ENCODE results near the gene CYP39A1. TPM values are rescaled to one million over a fixed set of nuclear protein-coding genes. Genes with fewer than 3 reads are reported as not detected.

CYP39A1 gene
- total RNA-seq, 2 donors from 2014 or later: not detected

- Mint-ChIP-seq H3K4me3 (no peak overlapping the region), H3K4me1 (no peaks in the 10 kb centered on the region), H3K9me3 (no peaks in the 10 kb centered on the region), H3K36me3 (ENCODE audit: low read depth) (no peaks in the 10 kb centered on the region), H3K27me3 (peaks cover 13% of the 10 kb centered on the region), H3K27ac (no peak overlapping the region)
- ATAC-seq (replicated peaks): no peak
These were observed 65.7 kb downstream of the CYP39A1 start for GRCh38 chr6:46586906-46587305.

- Mint-ChIP-seq H3K4me3 (no peak overlapping the region), H3K27me3 (peaks cover 13% of the 10 kb centered on the region), H3K27ac (no peak overlapping the region), H3K9me3 (no peaks in the 10 kb centered on the region), H3K4me1 (no peaks in the 10 kb centered on the region), H3K36me3 (ENCODE audit: low read depth) (no peaks in the 10 kb centered on the region)
- ATAC-seq (replicated peaks): no peak
These were observed 68.0 kb downstream of the CYP39A1 start for GRCh38 chr6:46584586-46584985.

GRCh38 chr6:46583721-46584120 is 68.9 kb downstream of the CYP39A1 start:
- Mint-ChIP-seq H3K4me3 (no peak overlapping the region), H3K4me1 (no peaks in the 10 kb centered on the region), H3K9me3 (no peaks in the 10 kb centered on the region), H3K27ac (no peak overlapping the region), H3K36me3 (ENCODE audit: low read depth) (no peaks in the 10 kb centered on the region), H3K27me3 (peaks cover 16% of the 10 kb centered on the region)
- ATAC-seq (replicated peaks): no peak

- no peak overlapping the region for H3K4me3 Mint-ChIP-seq
- H3K27me3 Mint-ChIP-seq: peaks cover 11% of the 10 kb centered on the region
- no peaks in the 10 kb centered on the region for H3K4me1 Mint-ChIP-seq
- H3K27ac Mint-ChIP-seq: no peak overlapping the region
- ATAC-seq (replicated peaks): no peak
- no peaks in the 10 kb centered on the region for H3K36me3 Mint-ChIP-seq (ENCODE audit: low read depth)
- H3K9me3 Mint-ChIP-seq: no peaks in the 10 kb centered on the region
These were observed 69.5 kb downstream of the CYP39A1 start for GRCh38 chr6:46583081-46583480.

GRCh38 chr6:46581459-46582177 is 71.0 kb downstream of the CYP39A1 start:
- peaks cover 18% of the 10 kb centered on the region for H3K27me3 Mint-ChIP-seq
- ATAC-seq (replicated peaks): no peak
- H3K4me1 Mint-ChIP-seq: no peaks in the 10 kb centered on the region
- H3K36me3 Mint-ChIP-seq (ENCODE audit: low read depth): no peaks in the 10 kb centered on the region
- no peak overlapping the region for H3K4me3 Mint-ChIP-seq
- peaks cover 4% of the 10 kb centered on the region for H3K9me3 Mint-ChIP-seq
- no peak overlapping the region for H3K27ac Mint-ChIP-seq

- H3K27ac Mint-ChIP-seq: no peak overlapping the region
- ATAC-seq (replicated peaks): no peak
- H3K27me3 Mint-ChIP-seq: peaks cover 39% of the 10 kb centered on the region
- peaks cover 12% of the 10 kb centered on the region for H3K9me3 Mint-ChIP-seq
- H3K4me3 Mint-ChIP-seq: no peak overlapping the region
- H3K36me3 Mint-ChIP-seq (ENCODE audit: low read depth): no peaks in the 10 kb centered on the region
- no peaks in the 10 kb centered on the region for H3K4me1 Mint-ChIP-seq
These were observed 77.1 kb downstream of the CYP39A1 start for GRCh38 chr6:46575530-46575929.

- no peak overlapping the region for H3K27ac Mint-ChIP-seq
- no peak for ATAC-seq (replicated peaks)
- H3K9me3 Mint-ChIP-seq: peaks cover 12% of the 10 kb centered on the region
- no peak overlapping the region for H3K4me3 Mint-ChIP-seq
- no peaks in the 10 kb centered on the region for H3K4me1 Mint-ChIP-seq
- peaks cover 47% of the 10 kb centered on the region for H3K27me3 Mint-ChIP-seq
- H3K36me3 Mint-ChIP-seq (ENCODE audit: low read depth): no peaks in the 10 kb centered on the region
These were observed 79.5 kb downstream of the CYP39A1 start for GRCh38 chr6:46573140-46573539.

GRCh38 chr6:46565531-46565930 is 87.1 kb downstream of the CYP39A1 start:
- H3K27ac Mint-ChIP-seq: no peak overlapping the region
- no peaks in the 10 kb centered on the region for H3K36me3 Mint-ChIP-seq (ENCODE audit: low read depth)
- ATAC-seq (replicated peaks): no peak
- H3K9me3 Mint-ChIP-seq: no peaks in the 10 kb centered on the region
- H3K4me1 Mint-ChIP-seq: no peaks in the 10 kb centered on the region
- peaks cover 22% of the 10 kb centered on the region for H3K27me3 Mint-ChIP-seq
- no peak overlapping the region for H3K4me3 Mint-ChIP-seq

- H3K4me3 Mint-ChIP-seq: no peak overlapping the region
- ATAC-seq (replicated peaks): no peak
- H3K36me3 Mint-ChIP-seq (ENCODE audit: low read depth): no peaks in the 10 kb centered on the region
- H3K4me1 Mint-ChIP-seq: no peaks in the 10 kb centered on the region
- H3K27me3 Mint-ChIP-seq: peaks cover 17% of the 10 kb centered on the region
- H3K9me3 Mint-ChIP-seq: no peaks in the 10 kb centered on the region
- H3K27ac Mint-ChIP-seq: no peak overlapping the region
These were observed 88.7 kb downstream of the CYP39A1 start for GRCh38 chr6:46563924-46564323.

- peaks cover 20% of the 10 kb centered on the region for H3K27me3 Mint-ChIP-seq
- no peaks in the 10 kb centered on the region for H3K36me3 Mint-ChIP-seq (ENCODE audit: low read depth)
- no peaks in the 10 kb centered on the region for H3K4me1 Mint-ChIP-seq
- no peaks in the 10 kb centered on the region for H3K9me3 Mint-ChIP-seq
- ATAC-seq (replicated peaks): no peak
- H3K27ac Mint-ChIP-seq: no peak overlapping the region
- no peak overlapping the region for H3K4me3 Mint-ChIP-seq
These were observed 96.6 kb downstream of the CYP39A1 start for GRCh38 chr6:46556053-46556452.

GRCh38 chr6:46555129-46555528 is 97.5 kb downstream of the CYP39A1 start:
- H3K36me3 Mint-ChIP-seq (ENCODE audit: low read depth): no peaks in the 10 kb centered on the region
- peaks cover 16% of the 10 kb centered on the region for H3K27me3 Mint-ChIP-seq
- no peak for ATAC-seq (replicated peaks)
- no peak overlapping the region for H3K4me3 Mint-ChIP-seq
- no peaks in the 10 kb centered on the region for H3K4me1 Mint-ChIP-seq
- H3K27ac Mint-ChIP-seq: no peak overlapping the region
- H3K9me3 Mint-ChIP-seq: no peaks in the 10 kb centered on the region

- Mint-ChIP-seq H3K27me3 (peaks cover 12% of the 10 kb centered on the region), H3K36me3 (ENCODE audit: low read depth) (no peaks in the 10 kb centered on the region), H3K4me3 (no peak overlapping the region), H3K27ac (no peak overlapping the region), H3K9me3 (peaks cover 1% of the 10 kb centered on the region), H3K4me1 (no peaks in the 10 kb centered on the region)
- ATAC-seq (replicated peaks): no peak
These were observed 103.5 kb downstream of the CYP39A1 start for GRCh38 chr6:46549155-46549554.

GRCh38 chr6:46541556-46541955 is 111.1 kb downstream of the CYP39A1 start:
- Mint-ChIP-seq H3K9me3 (peaks cover 8% of the 10 kb centered on the region), H3K4me1 (no peaks in the 10 kb centered on the region), H3K27me3 (peaks cover 39% of the 10 kb centered on the region), H3K27ac (no peak overlapping the region), H3K36me3 (ENCODE audit: low read depth) (no peaks in the 10 kb centered on the region), H3K4me3 (no peak overlapping the region)
- no peak for ATAC-seq (replicated peaks)

GRCh38 chr6:46539866-46540265 is 112.8 kb downstream of the CYP39A1 start:
- Mint-ChIP-seq H3K4me3 (no peak overlapping the region), H3K27ac (no peak overlapping the region), H3K4me1 (no peaks in the 10 kb centered on the region), H3K9me3 (peaks cover 8% of the 10 kb centered on the region), H3K27me3 (peaks cover 38% of the 10 kb centered on the region), H3K36me3 (ENCODE audit: low read depth) (no peaks in the 10 kb centered on the region)
- no peak for ATAC-seq (replicated peaks)

GRCh38 chr6:46538800-46539480 is 113.7 kb downstream of the CYP39A1 start:
- Mint-ChIP-seq H3K36me3 (ENCODE audit: low read depth) (no peaks in the 10 kb centered on the region), H3K4me1 (no peaks in the 10 kb centered on the region), H3K27ac (no peak overlapping the region), H3K27me3 (peaks cover 32% of the 10 kb centered on the region), H3K9me3 (peaks cover 5% of the 10 kb centered on the region), H3K4me3 (no peak overlapping the region)
- no peak for ATAC-seq (replicated peaks)
